ENCODE measurements around the gene YARS1.

- TF ChIP-seq CTCF (IDR thresholded peaks at IDR 0.05) = no peak
- TF ChIP-seq ZFX (IDR thresholded peaks at IDR 0.05; ENCODE audit: borderline replicate concordance) = no peak
Observed at GRCh38 chr1:32863218-32863880, 46.2 kb upstream of the YARS1 start.

Data from 22Rv1 (cell line).